Ovary (tissue), 9 donors: ENCODE results near the gene DYRK1B. TPM values are rescaled to one million over a fixed set of nuclear protein-coding genes. Genes with fewer than 3 reads are reported as not detected.

Experiments
- DNase-seq, 5 donors: peaks; one replicate each; pipeline ENCODE4 v3.0.0-alpha.2; 2019 to 2020
- H3K27ac ChIP-seq, 2 donors: fragments of 200-600 bp; one replicate each; pipeline versions ENCODE4 v1.5.1 to v1.8.0; 2019 to 2022
- H3K27me3 ChIP-seq: fragments of 200-600 bp; one replicate; pipeline ENCODE4 v1.8.0; 2022
- H3K36me3 ChIP-seq: fragments of 200-600 bp; sonication (generic); one replicate; pipeline ENCODE4 v1.5.1; 2019
- H3K4me1 ChIP-seq: one replicate; pipeline ENCODE4 v1.8.1; 2013; ENCODE audit warnings: mild to moderate bottlenecking, moderate library complexity; ENCODE audit not compliant: insufficient read depth
- H3K4me3 ChIP-seq: fragments of 200-600 bp; sonication (generic); one replicate; pipeline ENCODE4 v1.5.1; 2017
- H3K9me3 ChIP-seq, 2 donors: fragments of 200-600 bp in 1 of 2; sonication (generic) in 1 of 2; one replicate each; pipeline versions ENCODE4 v1.5.1 to v1.8.1; 2013 to 2019; ENCODE audit warnings: mild to moderate bottlenecking in 1 of 2, moderate library complexity in 1 of 2
- EP300 ChIP-seq: sonication (generic); formaldehyde crosslinking; IDR thresholded peaks from one replicate; pipeline ENCODE4 v1.6.1; 2017; ENCODE audit warnings: antibody characterized with exemption
- POLR2A ChIP-seq: fragments of 450-650 bp; IDR thresholded peaks from one replicate; pipeline ENCODE4 v1.6.1; 2017; ENCODE audit warnings: antibody characterized with exemption, mild to moderate bottlenecking, moderate library complexity
- WGBS, 3 donors: extraction: QIAGEN DNeasy Blood & Tissue Kit in 1 of 3; methylation state at CpG; one replicate each; pipeline versions ENCODE4 v1.1.5 to v1.1.7; 2013 to 2017; 5-methylcytosine and 5-hydroxymethylcytosine counted together
- intact Hi-C, 4 donors: fragments of 100-400 bp; cut with DNase I; formaldehyde crosslinking; loops; one replicate each; pipeline versions ENCODE4 v1.11.0 to v1.15.1; 2022 to 2023
- microRNA-seq, 3 donors: library from miRNA; unstranded; fragments of <30 nt; microRNA quantifications; one replicate each; pipeline versions ENCODE4 to v1.2.0, GENCODE V29; 2019 to 2020
- polyA plus RNA-seq, 2 donors: library from polyadenylated mRNA; stranded (reverse); fragments of 200-250 nt in 1 of 2; fragments of 350-450 nt in 1 of 2; fragmentation: Illumina TruSeq in 1 of 2; extraction: RNeasy Lipid Tissue Mini Kit (QIAGEN cat#74804) in 1 of 2; gene quantifications; one replicate each; pipeline ENCODE4 v1.2.3, GENCODE V29; 2013 to 2014
- small RNA-seq: library from RNA; depleted of rRNA; stranded (forward); fragments of <200 nt; gene quantifications from one replicate; pipeline ENCODE3, GENCODE V24; 2016
- total RNA-seq, 7 donors: library from RNA; depleted of rRNA in 2 of 7; stranded (reverse); fragments of >200 nt in 2 of 7; fragmentation: NEBNext Ultra II Directional in 3 of 7; extraction: Animal tissue kit (Norgen Biotek cat#: 25700) in 3 of 7; gene quantifications; one replicate each; pipeline versions ENCODE4 v1.1.0 to v1.2.4, GENCODE V29; 2016 to 2023
- TF ChIP-seq, protein P1 (sequence below), 3 donors: fragments of 450-650 bp in 2 of 3; fragments of 200-600 bp in 1 of 3; IDR thresholded peaks; one replicate each; pipeline versions ENCODE4 v1.5.1 to v1.8.0; 2016 to 2022; ENCODE audit warnings: antibody characterized with exemption in 3 of 3, mild to moderate bottlenecking in 1 of 3
- donor health status: DM: no; HTN: no; CAD: no; lungs with moderate emphysema.
- donor health status: DM: no; HTN: no; CAD: no.
- donor health status: Bipolar disorder and iron deficiency.
- donor health status: DM: yes; HTN: yes; CAD: no.
- donor health status: DM: no; HTN: no; CAD: no.
- donor health status: DM: yes; HTN: yes; CAD: no.

Gene DYRK1B
- total and polyA plus RNA-seq, 9 donors = 10.1 to 31.0 (median 16.2) TPM

- Histone ChIP-seq H3K9me3 (peaks cover 0 to 17% of the 10 kb centered on the region in 2 donors), H3K36me3 (no peaks in the 10 kb centered on the region), H3K4me3 (no peak overlapping the region), H3K4me1 (no peaks in the 10 kb centered on the region), H3K27me3 (no peaks in the 10 kb centered on the region), H3K27ac (no peak overlapping the region)
- no peak for TF ChIP-seq EP300
- TF ChIP-seq, protein P1, sequence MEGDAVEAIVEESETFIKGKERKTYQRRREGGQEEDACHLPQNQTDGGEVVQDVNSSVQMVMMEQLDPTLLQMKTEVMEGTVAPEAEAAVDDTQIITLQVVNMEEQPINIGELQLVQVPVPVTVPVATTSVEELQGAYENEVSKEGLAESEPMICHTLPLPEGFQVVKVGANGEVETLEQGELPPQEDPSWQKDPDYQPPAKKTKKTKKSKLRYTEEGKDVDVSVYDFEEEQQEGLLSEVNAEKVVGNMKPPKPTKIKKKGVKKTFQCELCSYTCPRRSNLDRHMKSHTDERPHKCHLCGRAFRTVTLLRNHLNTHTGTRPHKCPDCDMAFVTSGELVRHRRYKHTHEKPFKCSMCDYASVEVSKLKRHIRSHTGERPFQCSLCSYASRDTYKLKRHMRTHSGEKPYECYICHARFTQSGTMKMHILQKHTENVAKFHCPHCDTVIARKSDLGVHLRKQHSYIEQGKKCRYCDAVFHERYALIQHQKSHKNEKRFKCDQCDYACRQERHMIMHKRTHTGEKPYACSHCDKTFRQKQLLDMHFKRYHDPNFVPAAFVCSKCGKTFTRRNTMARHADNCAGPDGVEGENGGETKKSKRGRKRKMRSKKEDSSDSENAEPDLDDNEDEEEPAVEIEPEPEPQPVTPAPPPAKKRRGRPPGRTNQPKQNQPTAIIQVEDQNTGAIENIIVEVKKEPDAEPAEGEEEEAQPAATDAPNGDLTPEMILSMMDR (IDR thresholded peaks at IDR 0.05) = no peak
- TF ChIP-seq POLR2A = no peak
- no peak for DNase-seq
- intact Hi-C loops = no loop called here
These were observed 45.7 kb downstream of the DYRK1B start for GRCh38 chr19:39788244-39788643.

DNA sequence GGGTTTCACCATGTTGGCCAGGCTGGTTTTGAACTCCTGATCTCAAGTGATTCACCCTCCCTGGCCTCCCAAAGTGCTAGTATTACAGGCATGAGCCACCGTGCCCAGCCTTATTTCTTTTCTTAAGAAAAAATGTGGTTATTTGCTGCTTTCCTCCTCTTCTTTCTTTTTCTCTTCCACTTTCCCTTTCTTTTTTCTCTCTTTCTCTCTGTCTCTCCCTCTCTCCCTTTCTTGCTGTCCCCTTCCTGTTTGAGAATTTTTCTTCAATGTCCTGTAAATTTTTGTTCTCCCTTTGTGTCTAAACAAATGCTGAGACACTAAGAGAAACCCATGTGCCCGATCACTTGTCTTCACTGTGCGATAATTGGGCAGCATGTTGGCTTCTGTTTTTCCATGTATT, 53.1 kb downstream of the DYRK1B start:
- H3K36me3 ChIP-seq = no peaks in the 10 kb centered on the region
- no peaks in the 10 kb centered on the region for H3K4me1 ChIP-seq
- no peak for DNase-seq
- TF ChIP-seq POLR2A = no peak
- TF ChIP-seq, protein P1 (IDR thresholded peaks at IDR 0.05) = no peak
- no peak for TF ChIP-seq EP300
- 86 to 89% (median 88%) methylated on average over 3 of the region's 3 CpGs for WGBS, 3 donors
- H3K9me3 ChIP-seq = peaks cover 0 to 3% of the 10 kb centered on the region in 2 donors
- no peak overlapping the region for H3K4me3 ChIP-seq
- no peak overlapping the region for H3K27ac ChIP-seq
- H3K27me3 ChIP-seq = no peaks in the 10 kb centered on the region
- intact Hi-C loops = no loop called here

DNA sequence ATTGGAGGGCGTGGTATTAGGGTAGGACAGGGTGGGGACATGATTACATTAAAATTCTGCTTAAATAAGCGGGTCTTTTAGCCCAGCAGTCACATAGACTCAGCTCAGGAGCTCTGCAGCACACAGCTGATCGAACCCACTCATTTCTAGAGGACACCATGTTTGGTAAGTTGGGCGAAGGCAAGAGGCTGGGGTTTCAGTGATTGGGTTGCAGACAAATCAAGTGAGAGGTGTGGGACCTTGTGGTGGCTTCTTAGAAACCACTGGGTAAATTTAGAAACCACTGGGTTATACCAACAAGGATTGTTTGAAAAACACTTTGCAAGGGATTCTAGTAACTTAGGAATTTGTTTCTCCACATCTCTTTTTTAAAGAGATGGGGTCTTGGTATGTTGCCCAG, 55.2 kb downstream of the DYRK1B start, which contains the start of gene LEUTX:
Gene LEUTX, plus strand, starts transcription at position 92 of the 400 bp plus-strand sequence. Its CDS starts 67 bp downstream, at position 159.
- no peak within 1 kb of the TSS for H3K4me3 ChIP-seq
- H3K27ac ChIP-seq = no peak within 1 kb of the TSS
- H3K36me3 ChIP-seq = no peaks in the 10 kb centered on the region
- 67 to 75% (median 68%) methylated on average over 4 of the region's 4 CpGs for WGBS, 3 donors
- no peaks in the 10 kb centered on the region for H3K9me3 ChIP-seq
- no peak for DNase-seq
- TF ChIP-seq POLR2A (no peak), EP300 (no peak)
- TF ChIP-seq, protein P1 (IDR thresholded peaks at IDR 0.05) = no peak
- intact Hi-C loops = no loop called here
- no peaks in the 10 kb centered on the region for H3K27me3 ChIP-seq
- no peaks in the 10 kb centered on the region for H3K4me1 ChIP-seq

Small RNAs within 50 kb of the gene (microRNA-seq; reads per million reads assigned to microRNA genes)
- gene MIR6719 = 0 reads per million in 3 donors

Small RNAs within 50 kb of the gene (small RNA-seq; reads per million reads assigned to genes)
- not detected for gene MIR6719

Other genes starting within 250 kb of the DYRK1B start
- gene LGALS13, start 231.6 kb downstream of the DYRK1B start, total RNA-seq = not detected
- not detected for gene LGALS13, start 231.6 kb downstream of the DYRK1B start, polyA plus RNA-seq
- gene LGALS16, start 178.2 kb downstream of the DYRK1B start, total RNA-seq = not detected
- not detected for gene LGALS16, start 178.2 kb downstream of the DYRK1B start, polyA plus RNA-seq
- not detected for gene LGALS14, start 129.7 kb downstream of the DYRK1B start, total RNA-seq
- not detected for gene LGALS14, start 129.7 kb downstream of the DYRK1B start, polyA plus RNA-seq
- not detected for gene CLC, start 96.1 kb downstream of the DYRK1B start, total RNA-seq
- gene CLC, start 96.1 kb downstream of the DYRK1B start, polyA plus RNA-seq = not detected
- not detected for gene LEUTX, start 55.3 kb downstream of the DYRK1B start, total RNA-seq
- gene LEUTX, start 55.3 kb downstream of the DYRK1B start, polyA plus RNA-seq = not detected
- 100 to 1,000 TPM; 218 to 494 (median 369) TPM for gene FBL, start 12.2 kb upstream of the DYRK1B start, total RNA-seq
- 100 to 1,000 TPM; 378 to 532 TPM for gene FBL, start 12.2 kb upstream of the DYRK1B start, polyA plus RNA-seq
- 100 to 1,000 TPM in 1 of 7 donors, 10 to 100 TPM in 6; 29.7 to 290 (median 43.6) TPM for gene FCGBP, start 100.5 kb upstream of the DYRK1B start, total RNA-seq
- 1 to 10 TPM; 2.2 to 2.3 TPM for gene FCGBP, start 100.5 kb upstream of the DYRK1B start, polyA plus RNA-seq
- 10 to 100 TPM; 39.3 to 73.5 (median 57.5) TPM for gene PSMC4, start 137.0 kb upstream of the DYRK1B start, total RNA-seq
- gene PSMC4, start 137.0 kb upstream of the DYRK1B start, polyA plus RNA-seq = 10 to 100 TPM; 44.8 to 57.0 TPM
- gene ZNF546, start 162.9 kb upstream of the DYRK1B start, total RNA-seq = 10 to 100 TPM in 2 of 7 donors, 1 to 10 TPM in 5; 4.9 to 11.1 (median 7.7) TPM
- gene ZNF546, start 162.9 kb upstream of the DYRK1B start, polyA plus RNA-seq = 1 to 10 TPM; 2.9 to 5.4 TPM
- gene ZNF780B, start 222.1 kb upstream of the DYRK1B start, total RNA-seq = 10 to 100 TPM; 22.7 to 36.1 (median 25.9) TPM
- gene ZNF780B, start 222.1 kb upstream of the DYRK1B start, polyA plus RNA-seq = 10 to 100 TPM in 1 of 2 donors, 1 to 10 TPM in 1; 5.4 to 13.9 TPM